ENCODE measurements around the gene TMEM69. TPM values are rescaled to one million over a fixed set of nuclear protein-coding genes. Genes with fewer than 3 reads are reported as not detected.

Gene TMEM69
- total and polyA plus RNA-seq, 2 of the 13 experiments (the other 11 are each of a cell fraction or from before 2014, with no cell fraction given): 25.4 to 135 TPM

DNA sequence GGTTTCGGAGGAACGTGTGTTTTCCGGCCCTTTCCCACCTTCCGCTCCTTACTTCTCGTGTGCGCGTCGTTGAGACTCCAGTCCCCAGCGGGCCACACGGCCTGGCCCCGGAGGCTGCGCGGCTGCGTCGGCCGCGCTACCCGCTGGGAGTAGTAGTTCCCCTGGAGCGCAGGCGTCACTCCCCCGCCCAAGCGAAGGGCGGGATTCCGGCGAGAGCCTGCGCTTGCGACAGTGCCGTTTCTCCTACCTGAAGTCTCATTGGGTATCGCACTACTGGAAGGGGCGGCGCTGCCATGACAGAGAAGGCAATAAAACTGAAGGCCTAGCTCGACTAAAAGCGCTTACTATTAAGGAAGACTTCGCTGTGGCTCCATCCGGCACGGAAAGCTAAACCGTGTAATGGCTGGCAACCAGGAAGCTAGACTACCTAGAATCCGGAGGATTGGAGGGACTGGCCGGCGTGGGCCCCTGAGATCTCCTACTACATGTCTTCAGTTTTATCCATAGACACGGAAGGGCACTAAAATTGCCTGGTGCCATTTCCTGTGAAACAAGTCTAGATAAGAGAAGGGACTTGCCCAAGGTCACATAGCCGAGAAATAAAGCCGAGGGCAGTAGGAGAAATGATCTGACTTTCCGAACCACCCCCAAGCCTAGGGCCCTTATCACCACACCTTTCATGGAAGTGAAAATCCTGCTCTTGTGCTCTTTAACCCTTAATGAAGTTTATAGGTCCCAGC, 797 bp upstream of the TMEM69 start (continued):
- TF ChIP-seq MBNL3 (CRISPR knock-in tag; conservative IDR thresholded peaks at IDR 0.05): no peak
- 0 out of 2 replicates have a peak, but pooled peaks have one; percentile 56 for TF ChIP-seq HES4 (CRISPR knock-in tag; IDR thresholded peaks at IDR 0.05; ENCODE audit: borderline replicate concordance)
- TF ChIP-seq, protein P1, sequence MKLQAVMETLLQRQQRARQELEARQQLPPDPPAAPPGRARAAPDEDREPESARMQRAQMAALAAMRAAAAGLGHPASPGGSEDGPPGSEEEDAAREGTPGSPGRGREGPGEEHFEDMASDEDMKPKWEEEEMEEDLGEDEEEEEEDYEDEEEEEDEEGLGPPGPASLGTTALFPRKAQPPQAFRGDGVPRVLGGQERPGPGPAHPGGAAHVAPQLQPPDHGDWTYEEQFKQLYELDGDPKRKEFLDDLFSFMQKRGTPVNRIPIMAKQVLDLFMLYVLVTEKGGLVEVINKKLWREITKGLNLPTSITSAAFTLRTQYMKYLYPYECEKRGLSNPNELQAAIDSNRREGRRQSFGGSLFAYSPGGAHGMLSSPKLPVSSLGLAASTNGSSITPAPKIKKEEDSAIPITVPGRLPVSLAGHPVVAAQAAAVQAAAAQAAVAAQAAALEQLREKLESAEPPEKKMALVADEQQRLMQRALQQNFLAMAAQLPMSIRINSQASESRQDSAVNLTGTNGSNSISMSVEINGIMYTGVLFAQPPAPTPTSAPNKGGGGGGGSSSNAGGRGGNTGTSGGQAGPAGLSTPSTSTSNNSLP (IDR thresholded peaks at IDR 0.05; ENCODE audit: low read depth, low read length): peak; percentile 57; the same call in 1 of the 2 replicates
- TF ChIP-seq ZFP82 (CRISPR knock-in tag; IDR thresholded peaks at IDR 0.05; ENCODE audit: borderline replicate concordance): peak; percentile 39; the same call in 1 of the 2 replicates
- TF ChIP-seq ATRX (CRISPR knock-in tag; IDR thresholded peaks at IDR 0.05; ENCODE audit: borderline replicate concordance): no peak
- no peak for TF ChIP-seq MYNN (CRISPR knock-in tag; IDR thresholded peaks at IDR 0.05; ENCODE audit: low read depth)
- peak; percentile 10; the same call in 1 of the 2 replicates for TF ChIP-seq ZNF501 (CRISPR knock-in tag; IDR thresholded peaks at IDR 0.05)
- TF ChIP-seq RARA (CRISPR knock-in tag; IDR thresholded peaks at IDR 0.05): peak; percentile 4; the same call in 1 of the 2 replicates
- TF ChIP-seq, protein P2, sequence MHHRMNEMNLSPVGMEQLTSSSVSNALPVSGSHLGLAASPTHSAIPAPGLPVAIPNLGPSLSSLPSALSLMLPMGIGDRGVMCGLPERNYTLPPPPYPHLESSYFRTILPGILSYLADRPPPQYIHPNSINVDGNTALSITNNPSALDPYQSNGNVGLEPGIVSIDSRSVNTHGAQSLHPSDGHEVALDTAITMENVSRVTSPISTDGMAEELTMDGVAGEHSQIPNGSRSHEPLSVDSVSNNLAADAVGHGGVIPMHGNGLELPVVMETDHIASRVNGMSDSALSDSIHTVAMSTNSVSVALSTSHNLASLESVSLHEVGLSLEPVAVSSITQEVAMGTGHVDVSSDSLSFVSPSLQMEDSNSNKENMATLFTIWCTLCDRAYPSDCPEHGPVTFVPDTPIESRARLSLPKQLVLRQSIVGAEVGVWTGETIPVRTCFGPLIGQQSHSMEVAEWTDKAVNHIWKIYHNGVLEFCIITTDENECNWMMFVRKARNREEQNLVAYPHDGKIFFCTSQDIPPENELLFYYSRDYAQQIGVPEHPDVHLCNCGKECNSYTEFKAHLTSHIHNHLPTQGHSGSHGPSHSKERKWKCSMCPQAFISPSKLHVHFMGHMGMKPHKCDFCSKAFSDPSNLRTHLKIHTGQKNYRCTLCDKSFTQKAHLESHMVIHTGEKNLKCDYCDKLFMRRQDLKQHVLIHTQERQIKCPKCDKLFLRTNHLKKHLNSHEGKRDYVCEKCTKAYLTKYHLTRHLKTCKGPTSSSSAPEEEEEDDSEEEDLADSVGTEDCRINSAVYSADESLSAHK (CRISPR knock-in tag; IDR thresholded peaks at IDR 0.05; ENCODE audit: borderline replicate concordance): no peak
- TF ChIP-seq TARDBP (CRISPR knock-in tag; IDR thresholded peaks at IDR 0.05): no peak
- no peak for TF ChIP-seq ZNF282 (IDR thresholded peaks at IDR 0.05; ENCODE audit: partially characterized antibody)
- TF ChIP-seq ZNF101 (CRISPR knock-in tag; IDR thresholded peaks at IDR 0.05; ENCODE audit: borderline replicate concordance, low read depth): no peak
- TF ChIP-seq, protein P3, sequence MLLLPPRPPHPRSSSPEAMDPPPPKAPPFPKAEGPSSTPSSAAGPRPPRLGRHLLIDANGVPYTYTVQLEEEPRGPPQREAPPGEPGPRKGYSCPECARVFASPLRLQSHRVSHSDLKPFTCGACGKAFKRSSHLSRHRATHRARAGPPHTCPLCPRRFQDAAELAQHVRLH (CRISPR knock-in tag; IDR thresholded peaks at IDR 0.05; ENCODE audit: borderline replicate concordance, low read depth): no peak
- TF ChIP-seq, protein P4, sequence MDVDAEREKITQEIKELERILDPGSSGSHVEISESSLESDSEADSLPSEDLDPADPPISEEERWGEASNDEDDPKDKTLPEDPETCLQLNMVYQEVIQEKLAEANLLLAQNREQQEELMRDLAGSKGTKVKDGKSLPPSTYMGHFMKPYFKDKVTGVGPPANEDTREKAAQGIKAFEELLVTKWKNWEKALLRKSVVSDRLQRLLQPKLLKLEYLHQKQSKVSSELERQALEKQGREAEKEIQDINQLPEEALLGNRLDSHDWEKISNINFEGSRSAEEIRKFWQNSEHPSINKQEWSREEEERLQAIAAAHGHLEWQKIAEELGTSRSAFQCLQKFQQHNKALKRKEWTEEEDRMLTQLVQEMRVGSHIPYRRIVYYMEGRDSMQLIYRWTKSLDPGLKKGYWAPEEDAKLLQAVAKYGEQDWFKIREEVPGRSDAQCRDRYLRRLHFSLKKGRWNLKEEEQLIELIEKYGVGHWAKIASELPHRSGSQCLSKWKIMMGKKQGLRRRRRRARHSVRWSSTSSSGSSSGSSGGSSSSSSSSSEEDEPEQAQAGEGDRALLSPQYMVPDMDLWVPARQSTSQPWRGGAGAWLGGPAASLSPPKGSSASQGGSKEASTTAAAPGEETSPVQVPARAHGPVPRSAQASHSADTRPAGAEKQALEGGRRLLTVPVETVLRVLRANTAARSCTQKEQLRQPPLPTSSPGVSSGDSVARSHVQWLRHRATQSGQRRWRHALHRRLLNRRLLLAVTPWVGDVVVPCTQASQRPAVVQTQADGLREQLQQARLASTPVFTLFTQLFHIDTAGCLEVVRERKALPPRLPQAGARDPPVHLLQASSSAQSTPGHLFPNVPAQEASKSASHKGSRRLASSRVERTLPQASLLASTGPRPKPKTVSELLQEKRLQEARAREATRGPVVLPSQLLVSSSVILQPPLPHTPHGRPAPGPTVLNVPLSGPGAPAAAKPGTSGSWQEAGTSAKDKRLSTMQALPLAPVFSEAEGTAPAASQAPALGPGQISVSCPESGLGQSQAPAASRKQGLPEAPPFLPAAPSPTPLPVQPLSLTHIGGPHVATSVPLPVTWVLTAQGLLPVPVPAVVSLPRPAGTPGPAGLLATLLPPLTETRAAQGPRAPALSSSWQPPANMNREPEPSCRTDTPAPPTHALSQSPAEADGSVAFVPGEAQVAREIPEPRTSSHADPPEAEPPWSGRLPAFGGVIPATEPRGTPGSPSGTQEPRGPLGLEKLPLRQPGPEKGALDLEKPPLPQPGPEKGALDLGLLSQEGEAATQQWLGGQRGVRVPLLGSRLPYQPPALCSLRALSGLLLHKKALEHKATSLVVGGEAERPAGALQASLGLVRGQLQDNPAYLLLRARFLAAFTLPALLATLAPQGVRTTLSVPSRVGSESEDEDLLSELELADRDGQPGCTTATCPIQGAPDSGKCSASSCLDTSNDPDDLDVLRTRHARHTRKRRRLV (CRISPR knock-in tag; IDR thresholded peaks at IDR 0.05): peak; percentile 54; the same call in 1 of the 2 replicates
- peak; percentile 34; the same call in 1 of the 2 replicates for TF ChIP-seq ZNF670 (CRISPR knock-in tag; IDR thresholded peaks at IDR 0.05; ENCODE audit: borderline replicate concordance)
- no peak for TF ChIP-seq ZNF780A (CRISPR knock-in tag; IDR thresholded peaks at IDR 0.05)
- no peak for TF ChIP-seq HHEX (CRISPR knock-in tag; IDR thresholded peaks at IDR 0.05)
- no peak for TF ChIP-seq KLF12 (CRISPR knock-in tag; IDR thresholded peaks at IDR 0.05; ENCODE audit: borderline replicate concordance)
- 0 out of 2 replicates have a peak, but pooled peaks have one; percentile 44 for TF ChIP-seq SAFB2 (CRISPR knock-in tag; IDR thresholded peaks at IDR 0.05; ENCODE audit: borderline replicate concordance, low read depth)

Measured in HepG2 (cell line).